ENCODE measurements around the gene HRH1.
"Not testable (repeated sequence)": the region's sequence is repeated elsewhere in the genome, so short reads cannot be mapped to it uniquely, and the experiment has no call there.

Gene HRH1

DNA sequence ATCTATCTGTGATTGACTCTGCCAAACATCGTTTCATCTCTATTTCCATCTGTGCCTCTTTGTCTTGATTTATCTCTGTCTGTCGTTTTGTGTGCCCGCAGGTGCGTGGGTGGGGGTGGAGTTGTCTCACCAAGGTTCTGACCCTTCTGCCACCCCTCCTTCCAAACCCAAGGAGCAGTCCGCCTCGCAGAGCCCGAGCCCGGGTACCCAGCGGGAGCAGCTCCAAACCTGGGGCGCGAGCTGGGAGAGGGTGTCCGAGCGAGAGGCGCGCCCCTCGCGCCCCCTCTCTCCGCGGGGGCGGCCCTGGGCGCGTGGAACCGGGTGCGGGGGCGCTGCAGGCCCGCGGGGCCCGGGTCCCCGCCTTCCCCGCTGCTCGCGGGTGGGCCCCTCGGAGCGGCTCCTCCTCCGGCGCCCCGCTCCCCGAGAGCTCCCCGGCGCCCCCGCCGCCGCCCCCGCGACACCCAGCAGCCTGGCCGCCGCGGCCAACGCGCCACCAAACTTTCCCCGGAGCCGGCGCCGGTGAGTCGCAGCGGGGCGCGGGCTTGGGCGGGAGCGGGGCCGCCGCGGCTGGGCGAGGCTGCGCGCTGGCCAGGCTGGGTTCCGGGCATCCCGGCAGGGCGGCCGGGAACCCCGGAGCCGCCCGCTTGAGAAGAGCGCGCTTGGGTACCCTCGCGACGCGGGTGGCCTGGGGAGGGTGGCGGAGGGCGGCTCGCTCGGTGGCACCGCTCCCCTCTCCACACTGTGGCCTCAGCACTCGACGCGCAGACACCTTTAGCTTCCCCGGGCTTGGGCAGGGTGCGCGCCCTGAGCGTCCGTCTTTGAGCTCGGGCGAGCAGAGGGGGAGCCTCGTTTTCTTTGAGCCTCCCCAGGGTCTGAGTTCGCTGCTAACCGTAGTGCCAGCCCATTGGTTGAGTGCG lies at the start of gene HRH1:
TSS of gene HRH1 (plus strand) at position 458 of the 917 bp plus-strand sequence. CDS start 104,545 bp downstream, outside the sequence.
- no peak for DNase-seq (ENCODE audit: low read depth in 2 of 2)

GRCh38 chr3:11113316-11113715 lies 41.0 kb upstream of the HRH1 start:
- not testable (repeated sequence) for DNase-seq (ENCODE audit: low read depth in 2 of 2)

DNA sequence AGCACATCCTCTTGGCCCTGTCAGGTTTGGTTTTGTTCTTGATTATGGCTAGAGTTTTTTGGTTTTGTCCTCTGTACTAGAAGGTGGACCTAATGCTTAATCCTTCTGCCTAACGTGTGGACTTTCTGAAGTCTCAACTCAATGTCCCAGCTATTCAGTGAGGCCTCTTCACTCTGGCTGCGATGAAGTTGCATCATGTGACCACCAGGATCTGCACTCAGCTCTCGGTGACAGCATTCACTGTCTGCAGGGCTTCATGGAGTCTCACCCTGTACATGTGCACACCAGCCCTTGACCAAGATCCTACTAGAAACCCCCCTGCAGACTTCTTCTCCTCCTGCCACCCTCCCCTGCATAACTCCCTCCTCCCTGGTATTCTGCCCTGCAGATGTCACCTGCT lies 38.7 kb upstream of the HRH1 start:
- no peak for DNase-seq (ENCODE audit: low read depth in 2 of 2)

DNA sequence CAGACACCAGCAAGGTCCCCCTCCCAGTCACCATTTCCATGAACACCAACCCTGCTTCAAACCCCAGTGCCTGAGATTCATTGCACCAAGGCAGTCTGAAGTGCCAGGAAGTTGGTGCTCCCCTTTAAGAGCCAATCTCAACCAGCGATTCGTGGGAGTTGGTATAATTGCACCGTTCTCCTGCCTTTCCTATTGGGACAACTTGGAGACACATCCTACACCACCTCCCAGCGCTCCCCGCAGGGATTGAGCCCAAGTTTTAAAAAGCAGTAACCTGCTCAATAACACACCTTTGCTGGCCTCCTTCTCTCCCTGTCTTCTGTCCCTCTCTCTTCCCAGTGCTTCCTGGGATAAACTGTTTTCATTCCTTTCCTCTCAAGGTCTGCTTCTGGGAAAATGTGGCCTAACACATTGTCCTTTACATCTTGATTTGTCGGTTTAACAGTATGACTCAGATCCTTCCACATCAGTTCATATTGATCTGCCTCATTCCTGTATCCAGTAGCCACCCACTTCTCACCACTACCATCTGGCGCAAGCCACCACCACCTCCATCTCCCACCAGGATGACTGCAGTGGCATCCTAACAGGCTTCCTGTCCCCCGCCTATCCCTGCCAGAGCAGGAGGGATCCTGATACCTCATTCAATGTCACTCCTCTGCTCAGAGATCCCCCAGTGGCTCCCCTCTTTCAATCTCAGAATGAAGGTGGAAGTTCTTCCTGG lies 37.8 kb upstream of the HRH1 start:
- no peak for DNase-seq (ENCODE audit: low read depth in 2 of 2)

- DNase-seq (ENCODE audit: low read depth in 2 of 2), result no peak
Measured at GRCh38 chr3:11117591-11117990, 36.7 kb upstream of the HRH1 start.

- DNase-seq (ENCODE audit: low read depth in 2 of 2), result no peak
Measured at GRCh38 chr3:11118181-11118682, 36.1 kb upstream of the HRH1 start.

DNA sequence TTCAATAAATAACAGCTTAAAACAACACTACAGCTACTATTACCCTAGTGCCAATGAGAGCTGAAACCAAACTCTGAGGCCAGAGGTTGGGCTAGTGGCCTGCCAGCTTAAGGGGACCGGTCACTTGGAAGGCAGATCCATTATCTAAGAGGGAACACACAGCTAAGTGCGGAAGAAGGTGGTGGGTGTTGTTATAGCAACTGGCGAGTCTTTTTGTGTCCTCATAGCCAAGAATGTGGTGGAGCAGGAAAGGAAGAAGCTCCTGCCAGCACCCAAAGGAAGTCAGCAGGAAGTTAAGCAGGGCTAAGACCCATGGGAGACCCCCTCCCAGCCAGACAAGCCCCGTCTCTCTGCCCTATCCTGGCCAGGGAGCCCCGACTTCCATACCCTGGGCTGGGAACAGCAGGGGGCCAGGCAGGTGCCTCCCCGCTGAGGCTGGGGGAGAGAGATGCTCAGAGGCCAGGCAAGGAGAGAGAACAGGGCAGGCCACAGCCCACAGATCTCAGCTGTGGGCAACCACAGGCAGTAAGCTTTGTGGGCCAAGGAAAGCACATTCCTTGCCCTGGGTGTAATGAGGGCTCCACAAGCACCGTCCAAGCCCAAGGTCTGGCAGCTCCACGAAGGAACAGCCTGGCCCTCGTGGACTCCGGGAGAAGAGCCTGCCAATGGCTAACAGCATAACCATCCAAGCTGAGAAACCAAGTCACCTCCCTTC lies 34.0 kb upstream of the HRH1 start:
- no peak for DNase-seq (ENCODE audit: low read depth in 2 of 2)

DNA sequence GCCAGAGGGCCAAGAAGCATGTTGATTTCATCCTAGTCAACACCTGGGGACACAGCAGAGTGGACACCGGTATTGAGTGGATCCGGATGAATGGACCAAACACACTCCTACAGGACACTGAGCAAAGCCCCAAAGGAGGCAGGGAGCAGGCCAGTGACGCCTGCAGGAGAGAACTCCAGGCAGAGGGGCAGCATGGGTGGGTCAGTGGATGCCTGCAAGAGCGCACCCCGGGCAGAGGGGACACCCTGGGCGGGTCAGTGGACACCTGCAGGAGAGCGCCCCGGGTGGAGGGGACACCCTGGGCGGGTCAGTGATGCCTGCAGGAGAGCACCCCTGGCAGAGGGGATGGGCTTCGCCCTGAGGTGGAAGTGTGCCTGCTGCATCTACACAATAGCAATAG lies 27.6 kb upstream of the HRH1 start:
- DNase-seq (ENCODE audit: low read depth in 2 of 2), result no peak

DNA sequence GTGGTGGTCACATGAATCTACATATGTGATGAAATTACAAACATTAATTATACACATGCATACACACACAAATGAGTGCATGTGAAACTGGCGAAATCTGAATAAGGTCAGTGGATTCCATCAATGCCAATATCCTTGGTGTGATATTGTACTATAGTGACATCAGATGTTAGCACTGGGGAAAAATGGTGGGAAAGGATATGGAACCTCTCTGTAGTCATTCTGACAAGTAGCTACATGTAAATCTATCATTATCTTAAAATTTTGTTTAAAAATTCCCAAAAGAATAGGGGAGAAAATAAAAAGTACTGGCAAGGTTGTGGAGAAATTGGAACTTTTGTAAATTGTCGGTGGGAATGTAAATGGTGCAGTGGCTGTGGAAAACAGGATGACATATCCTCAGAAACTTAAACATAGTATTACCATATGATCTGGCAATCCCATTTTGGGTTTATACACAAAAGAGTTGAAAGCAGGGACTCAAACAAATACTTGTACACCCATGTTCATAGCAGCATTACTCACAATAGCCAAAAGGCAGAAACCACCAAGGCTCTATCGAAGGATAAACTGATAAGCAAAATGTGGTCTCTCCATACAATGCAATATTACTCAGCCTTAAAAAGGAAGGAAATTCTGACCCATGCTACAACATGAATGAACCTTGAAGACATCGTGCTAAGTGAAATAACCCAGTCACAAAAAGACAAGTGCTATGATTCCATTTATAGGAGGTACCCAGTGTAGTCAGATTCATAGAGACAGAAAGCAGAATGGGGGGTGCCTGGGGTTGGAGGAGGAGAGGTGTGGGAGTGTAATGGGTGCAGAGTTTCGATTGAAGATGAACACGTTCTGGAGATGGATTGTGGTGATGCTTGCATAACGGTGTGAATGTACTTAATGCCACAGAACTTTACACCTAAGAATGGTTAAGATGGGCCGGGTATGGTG lies 25.3 kb upstream of the HRH1 start:
- DNase-seq (ENCODE audit: low read depth in 2 of 2), result no peak

GRCh38 chr3:11130385-11130784 lies 23.9 kb upstream of the HRH1 start:
- no peak for DNase-seq (ENCODE audit: low read depth in 2 of 2)

- DNase-seq (ENCODE audit: low read depth in 2 of 2), result no peak
Measured at GRCh38 chr3:11131371-11131770, 22.9 kb upstream of the HRH1 start.

DNA sequence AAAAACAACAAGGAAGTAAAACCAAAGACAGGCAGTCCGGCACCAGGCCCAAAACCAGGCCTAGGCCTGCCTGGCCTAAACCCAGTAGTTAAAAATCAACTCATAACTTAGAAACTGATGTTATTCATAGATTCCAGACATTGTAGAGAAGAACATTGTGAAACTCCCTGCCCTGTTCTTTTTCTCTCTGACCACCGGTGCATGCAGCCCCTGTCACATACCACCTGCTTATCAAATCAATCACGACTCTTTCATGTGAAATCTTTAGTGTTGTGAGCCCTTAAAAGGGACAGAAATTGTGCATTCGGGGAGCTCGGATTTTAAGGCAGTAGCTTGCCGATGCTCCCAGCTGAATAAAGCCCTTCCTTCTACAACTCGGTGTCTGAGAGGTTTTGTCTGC lies 22.4 kb upstream of the HRH1 start:
- DNase-seq (ENCODE audit: low read depth in 2 of 2), result not testable (repeated sequence)

DNA sequence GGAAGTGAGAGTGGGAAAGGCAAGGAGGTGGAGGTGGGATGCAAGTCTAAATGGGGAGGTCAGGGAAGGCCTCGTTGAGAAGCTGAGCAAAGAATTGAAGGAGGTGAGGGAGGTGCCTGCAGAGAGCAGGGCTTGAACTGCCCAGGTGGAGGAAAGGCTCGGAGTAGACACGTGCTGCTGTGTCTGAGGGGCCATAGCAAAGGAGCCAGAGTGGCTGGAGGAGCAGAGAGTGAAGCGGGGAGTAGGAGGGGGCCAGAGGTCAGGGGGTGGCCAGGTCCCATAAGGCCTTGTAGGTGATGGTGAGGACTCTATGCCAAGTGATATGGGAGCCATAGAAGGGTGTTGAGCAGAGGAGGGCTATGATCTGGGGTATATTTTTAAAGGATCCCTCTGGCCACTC lies 21.4 kb upstream of the HRH1 start:
- DNase-seq (ENCODE audit: low read depth in 2 of 2), result no peak

- DNase-seq (ENCODE audit: low read depth in 2 of 2), result no peak
Measured at GRCh38 chr3:11134794-11135193, 19.5 kb upstream of the HRH1 start.

DNA sequence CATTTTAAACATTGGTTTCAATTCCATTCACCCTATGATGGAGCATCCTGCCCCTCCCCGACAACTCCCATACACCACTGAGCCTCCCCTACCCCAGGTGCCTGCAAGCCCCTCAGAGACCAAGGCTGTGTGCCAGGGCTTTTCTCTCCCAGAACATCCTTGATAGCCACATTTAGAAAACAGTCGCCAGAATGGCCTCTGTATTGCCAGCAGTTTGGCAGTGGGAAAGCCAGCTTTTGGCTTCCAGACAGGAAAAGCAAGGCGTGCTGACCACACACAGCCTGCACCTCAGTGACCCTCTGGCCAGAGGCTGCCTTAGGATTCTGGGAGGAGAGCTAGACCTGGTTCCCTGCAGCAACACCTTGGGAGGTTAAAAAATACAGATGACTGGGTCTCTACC lies 18.2 kb upstream of the HRH1 start:
- no peak for DNase-seq (ENCODE audit: low read depth in 2 of 2)

DNA sequence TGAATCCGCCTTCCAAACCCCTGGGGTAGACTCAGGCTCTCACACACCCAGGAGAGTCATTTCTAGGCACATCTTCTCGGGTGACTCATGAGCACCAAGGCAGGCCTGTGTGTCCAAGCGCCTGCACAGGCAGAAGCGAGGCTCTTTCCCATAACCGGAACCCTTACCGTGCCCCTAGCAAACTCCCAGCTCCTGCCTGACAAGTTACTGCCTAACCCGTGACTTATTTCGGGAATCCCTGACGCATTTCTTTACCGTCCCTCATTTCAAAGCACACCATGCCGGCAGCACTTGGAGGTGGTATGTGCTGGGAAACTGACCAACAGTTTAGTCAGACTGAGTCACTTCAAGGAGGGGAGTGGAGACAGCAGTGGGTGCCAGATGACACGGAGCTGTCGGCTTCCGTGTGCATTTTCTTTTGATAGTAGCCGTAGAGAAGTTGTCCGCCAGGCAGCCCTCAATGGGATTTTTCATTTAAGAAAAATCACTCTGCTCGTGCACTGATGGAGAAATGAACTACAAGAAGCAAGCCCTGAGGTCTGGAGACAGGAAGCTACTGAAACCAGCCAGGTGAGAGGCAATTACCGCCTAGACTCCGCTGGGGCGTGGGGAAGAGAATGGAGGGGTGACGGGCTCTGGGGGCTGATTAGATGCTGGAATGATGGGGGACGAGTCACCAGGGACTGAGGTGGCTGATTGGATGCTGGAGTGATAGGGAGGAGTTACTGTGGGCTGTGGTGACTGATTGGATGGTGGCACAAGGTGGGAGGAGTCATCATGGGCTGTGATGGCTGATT lies 17.3 kb upstream of the HRH1 start:
- no peak for DNase-seq (ENCODE audit: low read depth in 2 of 2)

GRCh38 chr3:11137627-11137959 lies 16.7 kb upstream of the HRH1 start:
- no peak for DNase-seq (ENCODE audit: low read depth in 2 of 2)

DNA sequence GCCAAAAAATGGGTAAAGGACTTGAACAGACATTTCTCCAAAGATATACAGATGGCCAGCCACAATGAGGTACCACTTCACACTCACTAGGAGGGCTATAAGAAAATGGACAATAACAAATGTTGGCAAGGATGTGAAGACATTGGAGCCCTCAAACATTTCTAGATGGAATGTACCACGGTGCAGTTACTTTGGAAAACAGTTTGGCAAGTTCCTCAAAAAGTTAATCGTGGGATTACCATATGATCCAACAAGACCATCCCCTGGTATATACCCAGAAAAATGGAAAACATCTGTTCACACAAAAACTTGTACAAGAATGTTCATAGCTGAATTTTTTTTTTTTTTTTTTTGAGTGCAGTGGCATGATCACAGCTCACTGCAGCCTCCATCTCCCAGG lies 15.9 kb upstream of the HRH1 start:
- DNase-seq (ENCODE audit: low read depth in 2 of 2), result no peak

DNA sequence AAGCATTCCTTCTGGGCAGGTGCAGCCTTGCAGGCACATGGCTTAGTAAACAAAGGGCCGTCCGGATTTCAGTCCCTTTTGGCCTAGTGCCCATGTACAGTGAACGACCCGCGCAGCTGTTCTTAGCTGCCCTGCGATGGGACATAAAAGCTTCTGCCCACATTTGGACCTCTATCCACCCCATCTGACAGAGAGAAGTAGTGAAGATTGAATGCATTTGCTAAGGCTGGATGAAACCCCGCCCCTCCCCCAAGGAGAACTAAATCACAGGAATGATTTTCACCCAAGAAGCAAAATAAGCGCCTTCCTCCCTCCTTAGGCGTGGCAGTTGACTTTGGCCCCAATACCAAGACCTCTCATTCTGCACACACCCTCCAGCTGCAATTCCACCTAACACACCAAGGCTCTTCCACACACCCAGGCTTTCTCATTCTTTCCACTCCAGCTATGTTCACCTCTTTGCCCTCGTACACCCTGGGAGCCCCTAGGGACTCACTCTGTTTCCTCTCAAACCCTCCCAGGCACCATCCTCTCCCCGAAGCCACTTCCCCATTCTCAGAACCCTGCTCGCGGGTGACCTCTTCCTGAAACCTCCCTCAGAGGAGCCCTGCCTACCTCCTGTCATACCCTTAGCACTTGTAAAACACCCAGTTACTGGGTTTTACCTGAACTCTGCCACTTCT lies 14.1 kb upstream of the HRH1 start:
- no peak for DNase-seq (ENCODE audit: low read depth in 2 of 2)

DNA sequence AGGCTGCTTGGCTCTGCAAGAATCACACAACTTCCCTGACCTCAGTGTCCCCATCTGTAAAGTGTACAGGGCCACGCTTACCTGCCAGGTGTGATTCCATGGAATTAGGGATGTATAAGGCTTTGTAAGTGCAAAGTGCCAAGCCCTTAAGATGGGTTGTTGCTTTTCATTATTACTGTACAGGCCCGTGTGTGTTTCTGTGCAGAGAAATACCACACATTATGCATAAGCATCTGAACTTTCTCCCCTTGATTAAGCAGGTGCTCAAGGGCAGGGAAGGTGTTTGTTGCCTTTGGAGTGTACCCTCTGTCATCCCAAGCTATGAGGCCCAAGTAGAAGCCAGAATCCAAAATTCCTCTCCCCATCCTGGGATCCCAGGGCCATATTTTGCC lies 13.6 kb upstream of the HRH1 start:
- no peak for DNase-seq (ENCODE audit: low read depth in 2 of 2)

Data from activated CD4-positive, alpha-beta T cell treated with anti-CD3 and anti-CD28 coated beads for 24 hours (primary cell).